GM12874 (cell line): ENCODE results near the gene SWAP70.

Experiments
- CTCF ChIP-seq: IDR thresholded peaks from 2 replicates; pipeline ENCODE4 v1.5.1; 2011; ENCODE audit warnings: low read depth, mild to moderate bottlenecking, control low read depth, low read length, moderate library complexity; ENCODE audit not compliant: insufficient read depth

SWAP70 gene

GRCh38 chr11:9669954-9670353 is 6.1 kb downstream of the SWAP70 start:
- TF ChIP-seq CTCF: no peak

DNA sequence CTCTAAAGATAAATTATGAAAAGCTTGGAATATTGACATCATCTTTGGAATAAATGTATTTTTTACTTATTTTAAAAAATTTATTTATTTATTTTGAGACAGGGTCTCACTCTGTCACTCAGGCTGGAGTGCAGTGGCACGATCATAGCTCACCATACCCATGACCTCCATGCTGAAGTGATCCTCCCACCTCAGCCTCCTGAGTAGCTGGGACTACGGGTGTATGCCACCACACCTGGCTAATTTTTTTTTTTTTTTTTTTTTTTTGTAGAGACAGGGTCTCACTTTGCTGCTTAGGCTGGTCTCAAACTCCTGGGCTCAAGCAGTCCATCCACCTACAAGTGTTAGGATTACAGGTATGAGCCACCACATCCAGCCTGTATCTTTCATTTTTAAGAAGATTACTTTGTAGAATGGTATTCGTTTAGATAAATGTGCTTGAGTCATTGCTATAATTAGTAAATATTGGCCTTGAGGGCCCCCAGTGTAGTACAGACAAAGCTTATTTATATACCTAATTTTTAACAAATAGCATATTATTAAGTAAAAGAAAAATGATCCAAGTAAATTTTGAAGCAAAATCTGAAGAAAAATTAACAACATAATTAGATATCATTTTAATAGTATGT is 8.5 kb downstream of the SWAP70 start:
- TF ChIP-seq CTCF: no peak

DNA sequence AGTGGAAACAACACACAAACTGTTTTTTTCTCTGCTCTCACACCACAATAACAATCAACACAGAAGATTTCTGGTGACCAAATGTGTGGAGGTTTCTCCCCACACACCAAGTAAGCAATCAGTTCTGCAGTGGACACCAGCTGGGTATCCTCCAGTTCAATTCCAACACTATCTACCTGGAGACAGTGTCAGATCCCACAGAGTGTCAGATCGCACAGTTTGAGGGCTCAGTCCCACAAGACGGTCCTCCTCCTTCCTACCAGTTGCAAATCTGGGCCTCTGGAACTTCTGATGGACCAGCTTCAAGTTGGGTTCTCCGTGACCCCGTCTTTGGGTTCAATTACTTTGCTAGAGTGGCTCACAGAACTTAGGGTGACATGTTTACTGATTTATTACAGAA is 9.0 kb downstream of the SWAP70 start:
- no peak for TF ChIP-seq CTCF

GRCh38 chr11:9675691-9676090 is 11.8 kb downstream of the SWAP70 start:
- TF ChIP-seq CTCF: no peak

DNA sequence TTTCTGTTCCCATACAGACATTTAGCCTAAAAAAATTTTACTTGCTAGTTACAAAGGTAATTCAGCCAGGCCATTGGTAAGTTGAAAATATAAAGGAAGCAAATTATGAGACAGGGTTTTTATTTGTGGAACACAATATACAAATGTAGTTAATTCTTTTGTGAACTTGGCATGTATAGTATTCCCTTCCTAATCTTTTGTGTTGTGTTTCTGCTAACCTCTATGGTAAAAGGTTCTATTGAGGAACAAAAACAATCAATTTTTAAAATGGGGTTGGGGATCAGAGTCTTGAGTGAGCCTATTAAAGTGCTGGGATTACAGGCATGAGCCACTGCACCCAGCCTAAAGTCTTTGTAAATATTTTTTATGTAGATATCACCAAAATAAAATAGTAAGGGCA is 14.1 kb downstream of the SWAP70 start:
- TF ChIP-seq CTCF: no peak

DNA sequence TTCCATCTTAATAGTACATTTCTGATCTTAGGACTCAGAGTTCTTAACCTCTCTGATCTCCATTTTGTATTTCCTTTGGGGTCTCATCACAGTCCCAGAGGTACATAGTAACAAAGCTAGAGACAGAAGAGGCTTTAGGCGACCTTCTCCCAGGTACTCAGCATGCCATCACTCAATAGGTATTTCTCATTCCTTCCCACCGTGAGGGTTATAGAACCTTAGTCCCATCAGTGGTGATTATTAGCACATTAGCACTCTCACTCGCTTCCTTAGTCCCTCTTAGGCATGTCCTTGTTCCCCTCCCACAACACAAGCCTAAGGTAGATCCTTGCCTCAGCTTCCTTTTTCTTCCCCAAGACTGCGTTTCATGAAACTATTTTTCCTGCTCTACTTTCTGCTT is 14.7 kb downstream of the SWAP70 start:
- no peak for TF ChIP-seq CTCF

- TF ChIP-seq CTCF: no peak
Observed at GRCh38 chr11:9680028-9680427, 16.2 kb downstream of the SWAP70 start.
